HepG2 (cell line): ENCODE measurements around the gene RAB2B. TPM values are rescaled to one million over a fixed set of nuclear protein-coding genes. Genes with fewer than 3 reads are reported as not detected.
A peak's percentile ranks its signal among the peaks of the same experiment; 100 is the strongest.

ENCODE experiments used
- ATAC-seq: fragments of 200-7000 bp; cut with Tn5 transposase; 3 replicates; pipeline ENCODE4 v1.9.1; 2020; ENCODE audit warnings: mild to moderate bottlenecking, moderate library complexity
- BruUV-seq: library from RNA; stranded (reverse); fragments of 400-500 nt; replicated peaks from 2 replicates; lab custom pipeline; 2021; lab: Mats Ljungman, UMichigan
- CTCF ChIA-PET: fragments of 300-600 bp; formaldehyde crosslinking; extraction: SDS; loops from one replicate; lab custom pipeline; 2021; ENCODE audit warnings: low total read pairs, inconsistent platforms, low intra/inter-chr PET ratio; lab: Yijun Ruan, JAX
- POLR2A ChIA-PET: fragments of 350-600 bp; sonication (Branson Sonifier 250); formaldehyde crosslinking; loops from one replicate; lab custom pipeline; 2020; ENCODE audit warnings: antibody characterized with exemption, inconsistent platforms; lab: Yijun Ruan, JAX
- DNase-seq: peaks from one replicate; pipeline ENCODE4 v3.0.0-alpha.2; 2015; ENCODE audit warnings: low spot score
- FAIRE-seq: peaks from 3 replicates; lab custom pipeline; 2011; peaks lifted over from hg19 to GRCh38; lab: Jason Lieb, UNC
- H2AFZ ChIP-seq: one replicate; pipeline ENCODE4 v1.6.1; 2011; ENCODE audit warnings: low read length, inconsistent platforms
- H3K27ac ChIP-seq: fragments of 300-600 bp; 3 replicates; pipeline ENCODE4 v1.8.0; 2011; ENCODE audit warnings: mixed run types, mild to moderate bottlenecking, mixed read lengths, low read length, inconsistent platforms; ENCODE audit not compliant: insufficient read depth; ENCODE audit errors: extremely low read length
- H3K27me3 ChIP-seq, 2 experiments: fragments of 200-600 bp in 1 of 2; 2 replicates in 1 of 2; 3 replicates in 1 of 2; pipeline versions ENCODE4 v1.6.0 to v1.8.0; 2011; ENCODE audit warnings: low read length in 2 of 2, mild to moderate bottlenecking in 2 of 2, moderate library complexity in 2 of 2, inconsistent platforms in 1 of 2; ENCODE audit not compliant: insufficient read depth in 2 of 2, control insufficient read depth in 1 of 2
- H3K36me3 ChIP-seq, 2 experiments: fragments of 200-600 bp in 1 of 2; replicated peaks in 1 of 2; 2 replicates in 1 of 2; 3 replicates in 1 of 2; pipeline versions ENCODE4 v1.5.1 to v1.8.0; 2011; ENCODE audit warnings: low read length in 2 of 2, inconsistent platforms in 1 of 2; ENCODE audit not compliant: insufficient read depth in 2 of 2, control insufficient read depth in 1 of 2
- H3K4me1 ChIP-seq: 2 replicates; pipeline ENCODE4 v1.5.1; 2012; ENCODE audit warnings: low read length, inconsistent platforms; ENCODE audit not compliant: insufficient read depth
- H3K4me2 ChIP-seq: 2 replicates; pipeline ENCODE4 v1.6.0; 2011; ENCODE audit warnings: low read depth, low read length, inconsistent platforms
- H3K4me3 ChIP-seq, 3 experiments: fragments of 200-600 bp in 1 of 3; sonication (generic), shearing (Covaris generic) in 1 of 3; replicated peaks in 1 of 3; 2 replicates each; pipeline ENCODE4 v1.5.1; 2011 to 2016; ENCODE audit warnings: low read length in 3 of 3, inconsistent platforms in 2 of 3, low read depth in 2 of 3, mild to moderate bottlenecking in 2 of 3, control low read depth in 1 of 3, mixed read lengths in 1 of 3; ENCODE audit not compliant: insufficient read depth in 1 of 3
- H3K79me2 ChIP-seq: one replicate; pipeline ENCODE4 v1.6.1; 2011; ENCODE audit warnings: low read length, inconsistent platforms; ENCODE audit not compliant: insufficient read depth
- H3K9ac ChIP-seq: 2 replicates; pipeline ENCODE4 v1.6.0; 2011; ENCODE audit warnings: mild to moderate bottlenecking, low read depth, low read length, inconsistent platforms; ENCODE audit not compliant: insufficient read depth
- H3K9me3 ChIP-seq: 2 replicates; pipeline ENCODE4 v1.5.1; 2012; ENCODE audit warnings: mild to moderate bottlenecking, low read length
- H4K20me1 ChIP-seq: 2 replicates; pipeline ENCODE4 v1.6.0; 2011; ENCODE audit warnings: inconsistent platforms, mild to moderate bottlenecking, low read length, moderate library complexity; ENCODE audit not compliant: insufficient read depth
- E2F1 ChIP-seq: sonication (generic); formaldehyde crosslinking; IDR thresholded peaks from 2 replicates; pipeline ENCODE4 v1.5.0; 2020; ENCODE audit warnings: missing genetic modification reagents
- GABPB1 ChIP-seq: IDR thresholded peaks from 2 replicates; pipeline ENCODE4 v1.6.1; 2016; ENCODE audit warnings: mild to moderate bottlenecking, missing genetic modification reagents, moderate library complexity, missing compliant biosample characterization
- HDAC1 ChIP-seq: sonication (generic); formaldehyde crosslinking; IDR thresholded peaks from 2 replicates; pipeline ENCODE4 v1.5.1; 2020; ENCODE audit warnings: mild to moderate bottlenecking, missing genetic modification reagents
- HNF4A ChIP-seq: sonication (generic); formaldehyde crosslinking; IDR thresholded peaks from 2 replicates; pipeline ENCODE4 v1.4.0; 2020; ENCODE audit warnings: missing genetic modification reagents
- REL ChIP-seq: sonication (generic); formaldehyde crosslinking; conservative IDR thresholded peaks from 2 replicates; pipeline ENCODE4 v1.8.0; 2022; ENCODE audit warnings: mild to moderate bottlenecking, missing genetic modification reagents, moderate library complexity
- TP53 ChIP-seq: sonication (generic); formaldehyde crosslinking; conservative IDR thresholded peaks from 2 replicates; pipeline ENCODE4 v1.4.0; 2020; ENCODE audit warnings: missing genetic modification reagents
- ZC3H13 ChIP-seq: sonication (generic); formaldehyde crosslinking; IDR thresholded peaks from 2 replicates; pipeline ENCODE4 v1.8.1; 2023; ENCODE audit warnings: mild to moderate bottlenecking, missing genetic modification reagents, moderate library complexity
- ZNF562 ChIP-seq: sonication (generic); formaldehyde crosslinking; IDR thresholded peaks from 2 replicates; pipeline ENCODE4 v1.8.0; 2022; ENCODE audit warnings: missing genetic modification reagents, borderline replicate concordance
- ZNF841 ChIP-seq: sonication (generic); formaldehyde crosslinking; IDR thresholded peaks from 2 replicates; pipeline ENCODE4 v1.8.1; 2023; ENCODE audit warnings: missing genetic modification reagents, borderline replicate concordance
- WGBS: methylation state at CpG from one replicate; pipeline ENCODE4 v1.1.6; 2017; ENCODE audit warnings: low lambda C conversion rate; 5-methylcytosine and 5-hydroxymethylcytosine counted together
- in situ Hi-C: cut with HindIII; loops from 2 replicates; pipeline ENCODE4 v1.10.0; 2017; ENCODE audit warnings: low pct_unique_long_range_greater_than_20kb; ENCODE audit not compliant: extremely low pct_ligation_motif_present
- intact Hi-C: fragments of 100-400 bp; cut with micrococcal nuclease; formaldehyde crosslinking; loops from one replicate; pipeline ENCODE4 v1.10.0; 2022; ENCODE audit not compliant: unreplicated experiment
- polyA plus RNA-seq, 8 experiments: library from polyadenylated mRNA; depleted of rRNA in 3 of 8; stranded (reverse) in 7 of 8; unstranded in 1 of 8; fragments of >200 nt; fragmentation: Illumina TruSeq in 4 of 8; extraction: Trizol in 4 of 8; gene quantifications; 2 replicates each; pipeline versions ENCODE4 v1.2.1 to v1.2.3, GENCODE V29; 2011 to 2016; ENCODE audit warnings: low read depth in 4 of 8, missing spikeins in 1 of 8, mixed read lengths in 1 of 8; ENCODE audit not compliant: insufficient read depth in 1 of 8
- total RNA-seq, 5 experiments: library from RNA; depleted of rRNA; stranded (reverse); fragments of >200 nt; fragmentation: Illumina TruSeq; extraction: Trizol; gene quantifications; 2 replicates each; pipeline ENCODE4 v1.2.3, GENCODE V29; 2016; ENCODE audit warnings: low read depth in 1 of 5

RAB2B gene
- total and polyA plus RNA-seq, 2 of the 13 experiments (the other 11 are each of a cell fraction or from before 2014, with no cell fraction given), result 36.0 to 60.6 TPM

- no peaks in the 10 kb centered on the region for H3K4me1 ChIP-seq
- ChIA-PET CTCF (no interaction called here), POLR2A (no interaction called here)
- H2AFZ ChIP-seq, result no peak overlapping the region
- no peak overlapping the region for H3K4me3 ChIP-seq
- H3K27ac ChIP-seq, result no peak overlapping the region
- no peaks in the 10 kb centered on the region for H3K9me3 ChIP-seq
- peaks cover 42 to 80% of the 10 kb centered on the region in 2 experiments for H3K36me3 ChIP-seq
- H4K20me1 ChIP-seq, result no peaks in the 10 kb centered on the region
- WGBS, result 98% methylated on average over 4 of the region's 4 CpGs
- DNase-seq (no peak), ATAC-seq (no peak)
- no peak for TF ChIP-seq E2F1
- TF ChIP-seq ZNF841, result 0 out of 2 replicates have a peak, but pooled peaks have one; percentile 26
- TF ChIP-seq HDAC1 (CRISPR knock-in tag), result no peak
- 0 out of 2 replicates have a peak, but pooled peaks have one; percentile 56 for TF ChIP-seq ZNF562
- TF ChIP-seq ZC3H13 (CRISPR knock-in tag), result 0 out of 2 replicates have a peak, but pooled peaks have one; percentile 33
- TF ChIP-seq TP53 (CRISPR knock-in tag), result no peak
- TF ChIP-seq REL (CRISPR knock-in tag), result 0 out of 2 replicates have a peak, but pooled peaks have one; percentile 53
- TF ChIP-seq GABPB1 (CRISPR knock-in tag), result no peak
- TF ChIP-seq HNF4A (CRISPR knock-in tag), result no peak
- TF ChIP-seq, all 625 proteins: peak for 4
- FAIRE-seq, result no peak
- H3K27me3 ChIP-seq, result no peaks in the 10 kb centered on the region
- peaks cover 25% of the 10 kb centered on the region for H3K79me2 ChIP-seq
- in situ Hi-C loops (no loop called here), intact Hi-C loops (no loop called here)
- no peak overlapping the region for H3K9ac ChIP-seq
- H3K4me2 ChIP-seq, result no peak overlapping the region
- no TSS peak for BruUV-seq
Observed at GRCh38 chr14:21428930-21429329, 47.8 kb downstream of the RAB2B start.
